Measurements from ENCODE around the gene ARL8A.
"Not testable (repeated sequence)": the region's sequence is repeated elsewhere in the genome, so short reads cannot be mapped to it uniquely, and the experiment has no call there.

DNA sequence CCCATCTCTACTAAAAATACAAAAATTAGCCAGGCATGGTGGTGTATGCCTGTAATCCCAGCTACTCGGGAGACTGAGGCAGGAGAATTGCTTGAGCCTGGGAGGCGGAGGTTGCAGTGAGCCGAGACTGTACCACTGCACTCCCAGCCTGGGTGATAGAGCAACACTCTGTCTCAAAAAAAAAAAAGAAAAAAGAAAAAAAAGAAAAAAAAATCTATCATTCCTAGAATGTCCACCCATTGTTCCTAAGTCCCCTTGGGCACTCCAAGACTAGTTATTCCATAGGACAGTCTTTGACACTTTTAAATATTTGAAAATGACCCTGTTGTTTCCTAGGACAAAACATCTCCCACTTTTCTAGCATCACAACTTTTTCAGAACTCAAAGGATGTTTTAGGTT, 3.1 kb downstream of the ARL8A start:
- TF ChIP-seq, protein P1, sequence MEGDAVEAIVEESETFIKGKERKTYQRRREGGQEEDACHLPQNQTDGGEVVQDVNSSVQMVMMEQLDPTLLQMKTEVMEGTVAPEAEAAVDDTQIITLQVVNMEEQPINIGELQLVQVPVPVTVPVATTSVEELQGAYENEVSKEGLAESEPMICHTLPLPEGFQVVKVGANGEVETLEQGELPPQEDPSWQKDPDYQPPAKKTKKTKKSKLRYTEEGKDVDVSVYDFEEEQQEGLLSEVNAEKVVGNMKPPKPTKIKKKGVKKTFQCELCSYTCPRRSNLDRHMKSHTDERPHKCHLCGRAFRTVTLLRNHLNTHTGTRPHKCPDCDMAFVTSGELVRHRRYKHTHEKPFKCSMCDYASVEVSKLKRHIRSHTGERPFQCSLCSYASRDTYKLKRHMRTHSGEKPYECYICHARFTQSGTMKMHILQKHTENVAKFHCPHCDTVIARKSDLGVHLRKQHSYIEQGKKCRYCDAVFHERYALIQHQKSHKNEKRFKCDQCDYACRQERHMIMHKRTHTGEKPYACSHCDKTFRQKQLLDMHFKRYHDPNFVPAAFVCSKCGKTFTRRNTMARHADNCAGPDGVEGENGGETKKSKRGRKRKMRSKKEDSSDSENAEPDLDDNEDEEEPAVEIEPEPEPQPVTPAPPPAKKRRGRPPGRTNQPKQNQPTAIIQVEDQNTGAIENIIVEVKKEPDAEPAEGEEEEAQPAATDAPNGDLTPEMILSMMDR (IDR thresholded peaks at IDR 0.05) = not testable (repeated sequence)
- not testable (repeated sequence) for TF ChIP-seq POLR2A (IDR thresholded peaks at IDR 0.05)

All from esophagus squamous epithelium (tissue), 4 donors.